ENCODE data around the gene PPP1R9B. TPM values are rescaled to one million over a fixed set of nuclear protein-coding genes. Genes with fewer than 3 reads are reported as not detected.

PPP1R9B gene
- total RNA-seq, 4 donors from 2014 or later: 20.2 to 46.3 (median 37.5) TPM

DNA sequence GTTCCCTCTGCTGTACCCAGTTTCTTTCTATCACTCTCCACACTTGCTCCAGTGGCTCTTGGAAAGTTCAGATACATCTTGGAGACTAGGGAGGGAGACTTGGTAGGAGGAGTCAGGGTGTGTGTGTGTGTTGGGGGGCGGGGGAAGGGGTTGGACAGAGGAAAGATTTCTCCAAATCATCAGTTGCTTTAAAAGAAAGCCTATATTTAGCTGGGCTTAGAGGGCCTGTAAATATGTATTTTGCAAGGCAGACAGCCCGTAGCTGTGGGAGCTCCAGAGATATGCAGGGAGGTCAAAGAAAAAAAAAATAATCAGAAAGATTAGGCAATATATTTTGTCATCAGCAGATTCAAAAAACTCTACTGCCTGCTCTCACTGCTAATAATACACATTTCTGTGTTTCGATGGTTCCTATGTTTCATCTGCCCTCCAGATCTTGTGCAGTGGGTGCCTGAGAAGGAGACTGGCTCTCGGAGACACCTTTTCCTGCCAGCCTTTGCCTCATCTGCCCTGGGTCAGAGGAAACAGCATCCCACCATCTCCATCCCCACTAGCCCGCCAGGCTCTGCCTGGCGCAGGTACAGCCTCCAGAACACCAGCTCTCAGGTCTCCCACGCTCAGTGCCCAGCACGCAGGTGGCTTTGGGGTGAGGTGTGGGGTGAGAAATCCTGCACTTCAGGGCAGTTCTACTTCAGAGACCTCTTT is 4.8 kb upstream of the PPP1R9B start:
- peak overlapping the region; percentile 87 to 95 (median 94) for H3K27ac ChIP-seq (replicated peaks in 1 of 4)
- intact Hi-C loops (cut with DNase I): no loop called here
- no peak overlapping the region for H3K4me3 ChIP-seq
- no peaks in the 10 kb centered on the region for H3K9me3 ChIP-seq
- H3K27me3 ChIP-seq: no peaks in the 10 kb centered on the region
- 64% methylated on average over 8 of the region's 8 CpGs for WGBS
- no peaks in the 10 kb centered on the region for H3K36me3 ChIP-seq
- TF ChIP-seq, protein P1, sequence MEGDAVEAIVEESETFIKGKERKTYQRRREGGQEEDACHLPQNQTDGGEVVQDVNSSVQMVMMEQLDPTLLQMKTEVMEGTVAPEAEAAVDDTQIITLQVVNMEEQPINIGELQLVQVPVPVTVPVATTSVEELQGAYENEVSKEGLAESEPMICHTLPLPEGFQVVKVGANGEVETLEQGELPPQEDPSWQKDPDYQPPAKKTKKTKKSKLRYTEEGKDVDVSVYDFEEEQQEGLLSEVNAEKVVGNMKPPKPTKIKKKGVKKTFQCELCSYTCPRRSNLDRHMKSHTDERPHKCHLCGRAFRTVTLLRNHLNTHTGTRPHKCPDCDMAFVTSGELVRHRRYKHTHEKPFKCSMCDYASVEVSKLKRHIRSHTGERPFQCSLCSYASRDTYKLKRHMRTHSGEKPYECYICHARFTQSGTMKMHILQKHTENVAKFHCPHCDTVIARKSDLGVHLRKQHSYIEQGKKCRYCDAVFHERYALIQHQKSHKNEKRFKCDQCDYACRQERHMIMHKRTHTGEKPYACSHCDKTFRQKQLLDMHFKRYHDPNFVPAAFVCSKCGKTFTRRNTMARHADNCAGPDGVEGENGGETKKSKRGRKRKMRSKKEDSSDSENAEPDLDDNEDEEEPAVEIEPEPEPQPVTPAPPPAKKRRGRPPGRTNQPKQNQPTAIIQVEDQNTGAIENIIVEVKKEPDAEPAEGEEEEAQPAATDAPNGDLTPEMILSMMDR (IDR thresholded peaks at IDR 0.05): no peak
- TF ChIP-seq POLR2A (IDR thresholded peaks at IDR 0.05; ENCODE audit: low read depth) (no peak), EP300 (IDR thresholded peaks at IDR 0.05) (no peak), POLR2AphosphoS5 (IDR thresholded peaks at IDR 0.05) (no peak)
- no peak for DNase-seq (ENCODE audit: extremely low spot score)
- H3K4me1 ChIP-seq: peaks cover 44 to 53% (median 52%) of the 10 kb centered on the region in 4 donors

DNA sequence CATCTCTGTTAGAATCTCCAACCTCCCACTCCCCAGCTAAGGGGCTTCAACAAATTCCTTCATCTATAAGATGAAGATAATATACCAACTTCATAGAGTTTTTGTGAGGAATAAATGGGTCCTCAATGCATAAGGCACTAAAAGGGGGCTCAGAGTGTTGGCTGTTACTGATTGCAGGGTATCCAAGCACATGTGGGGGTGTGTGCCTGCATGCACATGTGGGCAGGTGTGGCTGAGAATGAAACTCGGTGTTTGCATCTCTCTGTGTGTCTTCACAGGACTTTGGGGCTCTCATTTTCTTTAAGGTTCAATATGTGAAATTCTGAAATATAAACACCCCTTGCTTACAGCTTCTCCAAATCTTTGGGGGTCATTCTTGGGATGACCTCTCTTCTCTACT is 4.1 kb upstream of the PPP1R9B start:
- Histone ChIP-seq H3K9me3 (no peaks in the 10 kb centered on the region), H3K27me3 (no peaks in the 10 kb centered on the region), H3K4me1 (peaks cover 44 to 60% (median 54%) of the 10 kb centered on the region in 4 donors), H3K27ac (replicated peaks in 1 of 4) (peak overlapping the region; percentile 87 to 95 (median 94)), H3K4me3 (no peak overlapping the region), H3K36me3 (no peaks in the 10 kb centered on the region)
- TF ChIP-seq POLR2A (IDR thresholded peaks at IDR 0.05; ENCODE audit: low read depth) (no peak), EP300 (IDR thresholded peaks at IDR 0.05) (no peak), POLR2AphosphoS5 (IDR thresholded peaks at IDR 0.05) (no peak)
- TF ChIP-seq, protein P1 (IDR thresholded peaks at IDR 0.05): no peak
- no peak for DNase-seq (ENCODE audit: extremely low spot score)
- intact Hi-C loops (cut with DNase I): no loop called here
- 53% methylated on average over 1 of the region's 1 CpG for WGBS

DNA sequence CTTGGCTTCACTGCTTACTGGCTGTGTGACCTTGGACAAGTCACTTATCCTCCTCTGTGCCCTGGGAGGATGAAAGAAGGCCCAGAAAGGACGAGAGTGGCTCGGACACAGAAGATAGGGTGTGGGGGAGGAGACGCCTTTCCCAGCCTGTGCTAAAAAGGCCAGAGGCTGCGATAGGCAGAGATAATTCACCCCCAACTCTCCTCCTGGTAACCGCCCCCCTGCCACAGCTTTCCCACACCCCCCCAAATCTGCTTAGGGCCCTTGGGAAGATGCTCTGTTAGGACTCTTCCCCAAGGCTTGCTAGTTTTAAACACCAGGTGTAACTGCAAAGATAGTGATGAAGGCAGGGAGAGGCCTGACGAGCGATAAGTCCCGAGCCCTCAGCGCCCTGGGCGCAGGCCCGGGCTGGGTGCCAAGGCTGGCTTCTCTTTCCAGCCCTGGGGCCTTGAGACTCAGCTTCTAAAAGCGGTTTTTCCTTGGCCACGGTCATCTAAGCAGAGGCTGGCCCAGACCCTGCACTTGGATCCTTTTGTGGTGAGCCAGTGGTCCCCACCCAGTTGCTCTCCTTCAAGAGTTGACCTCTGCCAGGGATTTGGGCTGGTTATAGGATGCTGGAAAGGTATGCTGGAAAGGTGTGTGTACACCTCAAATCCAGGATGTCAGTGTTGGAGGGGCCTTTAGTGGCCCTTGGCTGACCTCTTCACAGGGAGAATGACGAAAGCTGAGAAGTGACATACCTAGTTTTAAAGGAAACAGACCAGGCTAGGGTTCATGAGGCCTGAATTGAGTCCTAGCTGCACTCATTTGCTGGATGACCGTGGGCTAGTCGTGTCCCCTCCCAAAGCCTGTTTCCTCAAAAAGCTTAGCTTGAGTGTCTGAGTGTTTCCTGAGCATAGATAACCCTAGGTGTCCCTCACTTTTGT is 3.4 kb upstream of the PPP1R9B start:
- intact Hi-C loops (cut with DNase I): no loop called here
- no peaks in the 10 kb centered on the region for H3K9me3 ChIP-seq
- H3K27me3 ChIP-seq: no peaks in the 10 kb centered on the region
- peaks cover 44 to 67% (median 61%) of the 10 kb centered on the region in 4 donors for H3K4me1 ChIP-seq
- no peak for TF ChIP-seq POLR2A (IDR thresholded peaks at IDR 0.05; ENCODE audit: low read depth)
- no peak for TF ChIP-seq EP300 (IDR thresholded peaks at IDR 0.05)
- TF ChIP-seq, protein P1 (IDR thresholded peaks at IDR 0.05): no peak
- peak in 1 of 2 donors; percentile 45 for TF ChIP-seq POLR2AphosphoS5 (IDR thresholded peaks at IDR 0.05)
- DNase-seq (ENCODE audit: extremely low spot score): no peak
- H3K27ac ChIP-seq (replicated peaks in 1 of 4): peak overlapping the region; percentile 87 to 95 (median 94)
- H3K36me3 ChIP-seq: no peaks in the 10 kb centered on the region
- H3K4me3 ChIP-seq: no peak overlapping the region
- 46% methylated on average over 14 of the region's 16 CpGs for WGBS

DNA sequence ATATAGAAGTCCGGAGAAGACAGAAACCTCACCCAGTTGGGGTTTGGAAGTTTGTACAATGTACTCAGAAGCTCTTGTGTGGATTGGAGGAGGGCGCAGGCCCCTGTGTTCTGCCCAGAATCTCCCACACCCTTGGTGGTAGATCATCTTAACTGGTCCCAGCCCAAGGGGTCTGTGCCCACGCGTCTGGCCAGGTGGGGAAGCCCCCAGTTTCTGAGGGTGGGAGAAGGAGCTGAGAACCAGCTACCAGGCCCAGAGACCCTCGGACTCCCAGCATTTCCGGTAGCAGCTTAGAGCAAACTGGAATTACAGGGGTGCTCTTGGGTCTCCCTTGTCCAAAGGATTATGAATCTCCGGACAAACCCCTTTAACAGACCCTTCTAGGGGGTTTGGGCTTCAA is 2.3 kb upstream of the PPP1R9B start:
- intact Hi-C loops (cut with DNase I): no loop called here
- no peak for DNase-seq (ENCODE audit: extremely low spot score)
- TF ChIP-seq EP300 (IDR thresholded peaks at IDR 0.05) (no peak), POLR2AphosphoS5 (IDR thresholded peaks at IDR 0.05) (no peak)
- TF ChIP-seq, protein P1 (IDR thresholded peaks at IDR 0.05): no peak

More for the DNA sequence above, 2.3 kb upstream of the PPP1R9B start:
- Histone ChIP-seq H3K4me1 (peaks cover 49 to 79% (median 73%) of the 10 kb centered on the region in 4 donors), H3K9me3 (no peaks in the 10 kb centered on the region), H3K4me3 (peak overlapping the region in 3 of 4 donors; percentile 78 to 91 (median 79)), H3K27ac (replicated peaks in 1 of 4) (peak overlapping the region; percentile 87 to 95 (median 94)), H3K36me3 (no peaks in the 10 kb centered on the region), H3K27me3 (no peaks in the 10 kb centered on the region)
- WGBS: 82% methylated on average over 7 of the region's 7 CpGs

Measured in esophagus muscularis mucosa (tissue), 4 donors.